H1 (cell line): ENCODE results near the gene SLCO4A1. TPM values are rescaled to one million over a fixed set of nuclear protein-coding genes. Genes with fewer than 3 reads are reported as not detected.

Source experiments
- CTCF ChIA-PET: fragments of 300-600 bp; sonication (Branson Sonifier 250); formaldehyde crosslinking; loops from one replicate; lab custom pipeline; 2021; ENCODE audit not compliant: partially characterized antibody; lab: Charles Lee
- POLR2A ChIA-PET: fragments of 300-600 bp; sonication (Branson Sonifier 250); formaldehyde crosslinking; loops from one replicate; lab custom pipeline; 2021; ENCODE audit warnings: inconsistent platforms; ENCODE audit not compliant: partially characterized antibody; lab: Charles Lee
- DNase-seq, 2 experiments: peaks; one replicate each; pipeline versions ENCODE4 v3.0.0 to v3.0.0-alpha.2; 2010 to 2022; ENCODE audit warnings: low spot score in 2 of 2, low read depth in 1 of 2, mixed read lengths in 1 of 2
- FAIRE-seq: peaks from 2 replicates; lab custom pipeline; 2011; peaks lifted over from hg19 to GRCh38; lab: Jason Lieb, UNC
- H2AFZ ChIP-seq: 2 replicates; pipeline ENCODE4 v1.8.1; 2012; ENCODE audit warnings: low read length, inconsistent platforms
- H2AK5ac ChIP-seq: 2 replicates; pipeline ENCODE4 v1.6.1; 2013; ENCODE audit warnings: low read depth, low read length
- H2BK120ac ChIP-seq: replicated peaks from 2 replicates; pipeline ENCODE3; 2013; ENCODE audit warnings: low read depth, low read length, inconsistent platforms
- H2BK12ac ChIP-seq: 2 replicates; pipeline ENCODE4 v1.6.1; 2013; ENCODE audit warnings: low read depth, low read length
- H2BK15ac ChIP-seq: 2 replicates; pipeline ENCODE4 v1.6.1; 2013; ENCODE audit warnings: low read length
- H2BK20ac ChIP-seq: 2 replicates; pipeline ENCODE4 v1.6.1; 2013; ENCODE audit warnings: low read length
- H2BK5ac ChIP-seq: 2 replicates; pipeline ENCODE4 v1.6.1; 2013; ENCODE audit warnings: low read depth, low read length
- H3K14ac ChIP-seq: 2 replicates; pipeline ENCODE4 v1.6.1; 2013; ENCODE audit warnings: inconsistent platforms; ENCODE audit not compliant: insufficient read length
- H3K18ac ChIP-seq: 2 replicates; pipeline ENCODE4 v1.6.1; 2013; ENCODE audit warnings: low read length; ENCODE audit errors: extremely low read depth
- H3K23ac ChIP-seq: 2 replicates; pipeline ENCODE4 v1.6.1; 2013; ENCODE audit warnings: inconsistent platforms; ENCODE audit not compliant: insufficient read length
- H3K23me2 ChIP-seq: 2 replicates; pipeline ENCODE4 v1.6.1; 2013; ENCODE audit warnings: low read depth, low read length
- H3K27ac ChIP-seq: 2 replicates; pipeline ENCODE4 v1.6.1; 2011; ENCODE audit warnings: low read depth, low read length, inconsistent platforms
- H3K27me3 ChIP-seq, 4 experiments: replicated peaks in 1 of 4; 1 replicate in 1 of 4; 2 replicates in 3 of 4; pipeline versions ENCODE4 v1.6.1 to v1.8.1; 2011 to 2013; ENCODE audit warnings: low read length in 3 of 4, mild to moderate bottlenecking in 3 of 4, inconsistent platforms in 2 of 4, mixed read lengths in 2 of 4, moderate library complexity in 1 of 4; ENCODE audit not compliant: control insufficient read depth in 3 of 4, insufficient read depth in 3 of 4; ENCODE audit errors: extremely low read depth in 1 of 4
- H3K36me3 ChIP-seq, 4 experiments: 2 replicates each; pipeline versions ENCODE4 v1.6.1 to v1.8.1; 2011 to 2013; ENCODE audit warnings: mild to moderate bottlenecking in 4 of 4, low read length in 3 of 4, moderate library complexity in 2 of 4, control low read depth in 1 of 4, inconsistent platforms in 1 of 4; ENCODE audit not compliant: insufficient read depth in 4 of 4, control insufficient read depth in 2 of 4
- H3K4ac ChIP-seq: replicated peaks from 2 replicates; pipeline ENCODE3; 2013; ENCODE audit warnings: low read length, low read depth, mixed read lengths, inconsistent platforms; ENCODE audit not compliant: insufficient read length
- H3K4me1 ChIP-seq, 4 experiments: replicated peaks in 1 of 4; 1 replicate in 1 of 4; 2 replicates in 3 of 4; pipeline versions ENCODE4 v1.6.1 to v1.8.1; 2011 to 2013; ENCODE audit warnings: low read length in 3 of 4, inconsistent platforms in 2 of 4, mixed read lengths in 1 of 4; ENCODE audit not compliant: insufficient read depth in 4 of 4, control insufficient read depth in 3 of 4
- H3K4me2 ChIP-seq, 2 experiments: 2 replicates each; pipeline versions ENCODE4 v1.6.1 to v1.8.1; 2011 to 2013; ENCODE audit warnings: low read depth in 2 of 2, low read length in 2 of 2, control low read depth in 1 of 2, inconsistent platforms in 1 of 2, mild to moderate bottlenecking in 1 of 2; ENCODE audit not compliant: insufficient read depth in 1 of 2
- H3K4me3 ChIP-seq, 4 experiments: fragments of 200-600, 300-600 bp in 1 of 4; sonication (generic), shearing (Covaris generic), sonication (Bioruptor Twin) in 1 of 4; 2 replicates each; pipeline versions ENCODE4 v1.5.1 to v1.8.1; 2011 to 2016; ENCODE audit warnings: low read length in 4 of 4, low read depth in 3 of 4, control low read depth in 2 of 4, inconsistent platforms in 2 of 4, mild to moderate bottlenecking in 2 of 4, mixed read lengths in 1 of 4, moderate library complexity in 1 of 4; ENCODE audit not compliant: insufficient read depth in 2 of 4; ENCODE audit errors: extremely low read depth in 1 of 4
- H3K56ac ChIP-seq: replicated peaks from 2 replicates; pipeline ENCODE3; 2013; ENCODE audit warnings: low read depth, mild to moderate bottlenecking, mixed read lengths, low read length, inconsistent platforms; ENCODE audit not compliant: insufficient read length
- H3K79me1 ChIP-seq: 2 replicates; pipeline ENCODE4 v1.6.1; 2013; ENCODE audit warnings: low read depth, low read length, control low read depth
- H3K79me2 ChIP-seq, 2 experiments: 2 replicates each; pipeline versions ENCODE4 v1.6.1 to v1.8.1; 2012 to 2013; ENCODE audit warnings: low read length in 2 of 2, mild to moderate bottlenecking in 2 of 2, inconsistent platforms in 1 of 2; ENCODE audit not compliant: insufficient read depth in 2 of 2, control insufficient read depth in 1 of 2
- H3K9ac ChIP-seq, 4 experiments: replicated peaks in 1 of 4; 1 replicate in 1 of 4; 2 replicates in 3 of 4; pipeline versions ENCODE4 v1.6.1 to v1.8.1; 2011 to 2013; ENCODE audit warnings: low read depth in 3 of 4, low read length in 3 of 4, control low read depth in 2 of 4, mild to moderate bottlenecking in 2 of 4, moderate library complexity in 2 of 4, inconsistent platforms in 1 of 4; ENCODE audit errors: extremely low read depth in 1 of 4
- H3K9me3 ChIP-seq, 2 experiments: 2 replicates each; pipeline versions ENCODE4 v1.6.1 to v1.8.1; 2012 to 2013; ENCODE audit warnings: mild to moderate bottlenecking in 2 of 2, moderate library complexity in 2 of 2, control low read depth in 1 of 2, inconsistent platforms in 1 of 2, low read depth in 1 of 2, low read length in 1 of 2, mixed read lengths in 1 of 2; ENCODE audit not compliant: insufficient read depth in 2 of 2
- H4K20me1 ChIP-seq, 2 experiments: replicated peaks in 1 of 2; 2 replicates each; pipeline versions ENCODE3 to v1.8.1; 2011 to 2013; ENCODE audit warnings: inconsistent platforms in 2 of 2, low read length in 2 of 2, mild to moderate bottlenecking in 1 of 2; ENCODE audit not compliant: insufficient read depth in 2 of 2, control insufficient read depth in 1 of 2
- H4K5ac ChIP-seq: 2 replicates; pipeline ENCODE4 v1.6.1; 2013; ENCODE audit warnings: low read length, low read depth, mixed read lengths, inconsistent platforms; ENCODE audit not compliant: insufficient read length
- H4K8ac ChIP-seq: 2 replicates; pipeline ENCODE4 v1.8.0; 2013; ENCODE audit warnings: mild to moderate bottlenecking, moderate library complexity, low read length, inconsistent platforms; ENCODE audit not compliant: insufficient read depth; ENCODE audit errors: extremely low read depth
- H4K91ac ChIP-seq: replicated peaks from 2 replicates; pipeline ENCODE3; 2013; ENCODE audit warnings: low read length, mixed read lengths, inconsistent platforms; ENCODE audit not compliant: insufficient read length
- TEAD4 ChIP-seq: IDR thresholded peaks from 2 replicates; pipeline ENCODE4 v1.6.1; 2012; ENCODE audit warnings: low read depth, low read length, inconsistent platforms, mixed read lengths
- WGBS, 2 experiments: shearing (Covaris generic) in 1 of 2; methylation state at CpG; one replicate each; pipeline versions ENCODE4 v1.1.6 to v1.1.7; 2013 to 2015; ENCODE audit warnings: low lambda C conversion rate in 2 of 2, mixed read lengths in 2 of 2, inconsistent platforms in 1 of 2, low coverage in 1 of 2, missing lambda C conversion rate in 1 of 2; ENCODE audit not compliant: insufficient replicate concordance in 2 of 2, insufficient coverage in 1 of 2, insufficient read length in 1 of 2; ENCODE audit errors: extremely low coverage in 1 of 2, missing lambda C conversion rate in 1 of 2; 5-methylcytosine and 5-hydroxymethylcytosine counted together
- polyA plus RNA-seq, 7 experiments: library from polyadenylated mRNA; depleted of rRNA in 3 of 7; stranded (reverse) in 5 of 7; unstranded in 2 of 7; fragments of >200 nt in 5 of 7; fragments of 200-250 nt in 2 of 7; gene quantifications; 1 replicate in 5 of 7; 2 replicates in 1 of 7; 4 replicates in 1 of 7; pipeline versions ENCODE4 v1.2.1 to v1.2.3, GENCODE V29; 2011 to 2013; ENCODE audit warnings: missing spikeins in 2 of 7, mixed read lengths in 2 of 7
- total RNA-seq: library from RNA; stranded (reverse); fragmentation: NEBNext Ultra II Directional; extraction: Animal tissue kit (Norgen Biotek cat#: 25700); gene quantifications from 2 replicates; pipeline ENCODE4 v1.2.1, GENCODE V29; 2021

The SLCO4A1 gene
- total and polyA plus RNA-seq, 2 of the 8 experiments (the other 6 are each of a cell fraction or from before 2014, with no cell fraction given) = 10.5 to 18.5 TPM

DNA sequence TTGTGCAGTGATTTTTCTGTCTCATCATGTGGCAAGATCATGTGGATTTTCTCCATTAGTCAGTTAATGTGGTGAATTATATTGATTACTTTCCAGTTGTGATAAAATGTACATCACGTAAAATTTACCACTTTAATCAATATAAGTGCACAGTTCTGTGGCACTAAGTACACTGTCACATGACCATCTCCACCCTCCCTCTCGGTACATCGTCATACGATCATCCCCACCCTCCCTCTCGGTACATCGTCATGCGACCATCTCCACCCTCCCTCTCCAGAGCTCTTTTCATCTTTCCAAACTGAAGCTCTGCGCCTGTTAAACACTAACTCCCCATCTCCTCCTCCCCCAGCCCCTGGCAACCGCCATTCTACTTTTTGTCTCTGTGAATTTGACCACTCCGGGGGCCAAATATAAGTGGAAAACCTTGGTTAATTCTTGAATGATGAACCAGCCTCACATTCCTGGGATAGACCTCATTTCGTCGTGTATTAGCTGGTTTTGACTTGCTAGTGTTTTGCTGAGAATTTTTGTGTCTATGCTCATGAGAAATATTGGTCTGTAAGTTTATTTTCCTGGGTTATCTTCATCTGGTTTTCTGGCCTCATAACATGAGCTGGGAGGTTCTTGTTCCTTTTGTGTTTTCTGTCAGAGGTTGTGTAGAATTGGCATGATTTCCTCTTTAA is 77.1 kb downstream of the SLCO4A1 start:
- no peak overlapping the region for H2AFZ ChIP-seq
- H4K5ac ChIP-seq = no peak overlapping the region
- no peak overlapping the region for H3K4me3 ChIP-seq
- H3K23ac ChIP-seq = no peak overlapping the region
- H4K8ac ChIP-seq = no peak overlapping the region
- no peak overlapping the region for H3K14ac ChIP-seq
- H3K23me2 ChIP-seq = no peaks in the 10 kb centered on the region
- H4K20me1 ChIP-seq = no peaks in the 10 kb centered on the region
- H3K18ac ChIP-seq = no peak overlapping the region
- no peak overlapping the region for H2BK20ac ChIP-seq
- H2BK15ac ChIP-seq = no peak overlapping the region
- H3K27me3 ChIP-seq = peaks cover 0 to 2% (median 0%) of the 10 kb centered on the region in 4 experiments; a peak in 1 of 7 replicates
- 76% methylated on average over 12 of the region's 12 CpGs; no CpG with 5 or more reads in 1 of the 2 experiments for WGBS, 2 experiments
- H2BK12ac ChIP-seq = no peak overlapping the region
- H3K79me1 ChIP-seq = no peaks in the 10 kb centered on the region
- no peak overlapping the region for H2BK120ac ChIP-seq
- no peak overlapping the region for H2BK5ac ChIP-seq
- no peak overlapping the region for H3K56ac ChIP-seq
- no peak overlapping the region for H3K4me2 ChIP-seq
- H4K91ac ChIP-seq = no peak overlapping the region
- H3K9ac ChIP-seq = no peak overlapping the region
- no peak overlapping the region for H3K4ac ChIP-seq
- no peaks in the 10 kb centered on the region for H3K36me3 ChIP-seq
- H2AK5ac ChIP-seq = no peak overlapping the region
- POLR2A ChIA-PET = interaction anchor here (1.2 kb wide), 1 partner anchor 12 kb away, joined by 4 read pairs; no protein-coding TSS in a partner anchor
- no peaks in the 10 kb centered on the region for H3K4me1 ChIP-seq
- H3K9me3 ChIP-seq = peaks cover 0 to 12% of the 10 kb centered on the region in 2 experiments; a peak in 1 of 4 replicates
- no peak overlapping the region for H3K27ac ChIP-seq
- DNase-seq (no peak), FAIRE-seq (no peak)
- CTCF ChIA-PET = interaction anchor here (1.2 to 2.3 kb wide), 5 partner anchors 10 to 88 kb away, joined by 3 to 18 read pairs (median 4); partner anchors contain the start of gene NTSR1
- no peaks in the 10 kb centered on the region for H3K79me2 ChIP-seq
- TF ChIP-seq TEAD4 = no peak

Other genes starting within 250 kb of the SLCO4A1 start
- 8.0 TPM in 2 replicates for gene CABLES2, start 235.2 kb upstream of the SLCO4A1 start, total RNA-seq
- 8.8 and 10.5 TPM in 2 replicates for gene CABLES2, start 235.2 kb upstream of the SLCO4A1 start, polyA plus RNA-seq (2011; rRNA removed)
- 0.43 and 0.59 TPM in 2 replicates for gene RBBP8NL, start 215.0 kb upstream of the SLCO4A1 start, total RNA-seq
- 0.48 and 0.88 TPM in 2 replicates for gene RBBP8NL, start 215.0 kb upstream of the SLCO4A1 start, polyA plus RNA-seq (2011; rRNA removed)
- gene GATA5, start 166.5 kb upstream of the SLCO4A1 start, total RNA-seq = 0.11 and 0.15 TPM in 2 replicates
- 0.08 TPM in 2 replicates for gene GATA5, start 166.5 kb upstream of the SLCO4A1 start, polyA plus RNA-seq (2011; rRNA removed)
- 0.75 and 0.89 TPM in 2 replicates for gene NTSR1, start 66.3 kb downstream of the SLCO4A1 start, total RNA-seq
- 0.53 and 0.97 TPM in 2 replicates for gene NTSR1, start 66.3 kb downstream of the SLCO4A1 start, polyA plus RNA-seq (2011; rRNA removed)
- 16.8 and 18.7 TPM in 2 replicates for gene MRGBP, start 154.0 kb downstream of the SLCO4A1 start, total RNA-seq
- gene MRGBP, start 154.0 kb downstream of the SLCO4A1 start, polyA plus RNA-seq (2011; rRNA removed) = 15.0 and 16.7 TPM in 2 replicates
- 25.1 and 25.8 TPM in 2 replicates for gene OGFR, start 162.3 kb downstream of the SLCO4A1 start, total RNA-seq
- gene OGFR, start 162.3 kb downstream of the SLCO4A1 start, polyA plus RNA-seq (2011; rRNA removed) = 13.9 and 26.7 TPM in 2 replicates
- gene COL9A3, start 174.5 kb downstream of the SLCO4A1 start, total RNA-seq = 76.0 and 80.1 TPM in 2 replicates
- gene COL9A3, start 174.5 kb downstream of the SLCO4A1 start, polyA plus RNA-seq (2011; rRNA removed) = 21.7 and 39.7 TPM in 2 replicates
- 15.0 and 15.6 TPM in 2 replicates for gene TCFL5, start 219.3 kb downstream of the SLCO4A1 start, total RNA-seq
- 4.4 and 6.2 TPM in 2 replicates for gene TCFL5, start 219.3 kb downstream of the SLCO4A1 start, polyA plus RNA-seq (2011; rRNA removed)